K562 (cell line): Measurements from ENCODE around the gene RPL28. TPM values are rescaled to one million over a fixed set of nuclear protein-coding genes. Genes with fewer than 3 reads are reported as not detected.

ENCODE experiments used
- ATAC-seq: fragments of 200-7000 bp; cut with Tn5 transposase; 3 replicates; pipeline ENCODE4 v1.9.1; 2020; ENCODE audit warnings: moderate library complexity
- BruUV-seq: library from RNA; stranded (reverse); fragments of 400-500 nt; replicated peaks from 2 replicates; lab custom pipeline; 2021; lab: Mats Ljungman, UMichigan
- CTCF ChIA-PET: fragments of 300-600 bp; formaldehyde crosslinking; extraction: SDS; loops from one replicate; lab custom pipeline; 2021; ENCODE audit warnings: low intra/inter-chr PET ratio; lab: Yijun Ruan, JAX
- POLR2A ChIA-PET: fragments of 300-600, 350-650 bp; sonication (Branson Sonifier 250); formaldehyde crosslinking; extraction: SDS; loops from one replicate; lab custom pipeline; 2021; ENCODE audit warnings: antibody characterized with exemption, inconsistent platforms; lab: Yijun Ruan, JAX
- DNase-seq, 4 experiments: peaks; one replicate each; pipeline versions ENCODE4 v3.0.0 to v3.0.0-alpha.2; 2011 to 2018; ENCODE audit warnings: low spot score in 3 of 4, mixed read lengths in 3 of 4; ENCODE audit errors: extremely low read depth in 1 of 4
- FAIRE-seq: peaks from 2 replicates; lab custom pipeline; 2011; peaks lifted over from hg19 to GRCh38; lab: Jason Lieb, UNC
- H2AFZ ChIP-seq: 2 replicates; pipeline ENCODE4 v1.6.0; 2011; ENCODE audit warnings: low read depth, low read length, control low read depth, inconsistent platforms
- H3K27ac ChIP-seq: fragments of 200-600 bp; 3 replicates; pipeline ENCODE4 v1.8.0; 2011; ENCODE audit warnings: low read depth, mild to moderate bottlenecking, control low read depth, inconsistent platforms, low read length, moderate library complexity, mixed read lengths; ENCODE audit errors: extremely low read depth
- H3K27me3 ChIP-seq, 2 experiments: fragments of 300-600 bp in 1 of 2; 2 replicates in 1 of 2; 3 replicates in 1 of 2; pipeline versions ENCODE4 v1.6.0 to v1.8.0; 2011; ENCODE audit warnings: inconsistent platforms in 2 of 2, low read length in 2 of 2, mild to moderate bottlenecking in 1 of 2, mixed read lengths in 1 of 2, moderate library complexity in 1 of 2; ENCODE audit not compliant: control insufficient read depth in 2 of 2, insufficient read depth in 2 of 2
- H3K36me3 ChIP-seq: fragments of 300-600 bp; 3 replicates; pipeline ENCODE4 v1.8.0; 2011; ENCODE audit warnings: mild to moderate bottlenecking, low read length, inconsistent platforms; ENCODE audit not compliant: control insufficient read depth, insufficient read depth
- H3K4me1 ChIP-seq, 2 experiments: fragments of 200-600 bp in 1 of 2; replicated peaks in 1 of 2; 2 replicates in 1 of 2; 3 replicates in 1 of 2; pipeline versions ENCODE4 v1.5.1 to v1.8.0; 2011; ENCODE audit warnings: inconsistent platforms in 2 of 2, low read length in 2 of 2, mild to moderate bottlenecking in 1 of 2, mixed read lengths in 1 of 2, moderate library complexity in 1 of 2; ENCODE audit not compliant: control insufficient read depth in 2 of 2, insufficient read depth in 2 of 2
- H3K4me2 ChIP-seq: 2 replicates; pipeline ENCODE4 v1.6.1; 2011; ENCODE audit warnings: low read length, control low read depth, inconsistent platforms, mixed read lengths; ENCODE audit not compliant: insufficient read depth
- H3K4me3 ChIP-seq: fragments of 200-600 bp; sonication (generic), shearing (Covaris generic); 2 replicates; pipeline ENCODE4 v1.5.1; 2016; ENCODE audit warnings: control low read depth, inconsistent platforms
- H3K79me2 ChIP-seq: fragments of 200-600 bp; 3 replicates; pipeline ENCODE4 v1.8.0; 2011; ENCODE audit warnings: low read length, inconsistent platforms; ENCODE audit not compliant: control insufficient read depth, insufficient read depth
- H3K9ac ChIP-seq, 2 experiments: 2 replicates each; pipeline versions ENCODE4 v1.6.0 to v1.6.1; 2011; ENCODE audit warnings: low read depth in 2 of 2, low read length in 2 of 2, control low read depth in 1 of 2, inconsistent platforms in 1 of 2, mild to moderate bottlenecking in 1 of 2, mixed read lengths in 1 of 2; ENCODE audit not compliant: insufficient read depth in 1 of 2
- H3K9me1 ChIP-seq: one replicate; pipeline ENCODE4 v1.6.0; 2011; ENCODE audit warnings: inconsistent platforms, mild to moderate bottlenecking, low read length, moderate library complexity; ENCODE audit not compliant: control insufficient read depth, insufficient read depth
- H3K9me3 ChIP-seq: replicated peaks from 2 replicates; pipeline ENCODE4 v1.5.1; 2011; ENCODE audit warnings: low read depth, low read length, inconsistent platforms; ENCODE audit not compliant: control insufficient read depth, insufficient read depth
- H4K20me1 ChIP-seq: replicated peaks from 2 replicates; pipeline ENCODE4 v1.6.1; 2011; ENCODE audit warnings: low read length, inconsistent platforms, mixed read lengths; ENCODE audit not compliant: control insufficient read depth, insufficient read depth
- BRD9 ChIP-seq: fragments of 450-650 bp; IDR thresholded peaks from 2 replicates; pipeline ENCODE4 v1.6.1; 2018; ENCODE audit warnings: low read depth; ENCODE audit not compliant: partially characterized antibody
- CHD1 ChIP-seq: fragments of 200-600 bp; sonication (generic); IDR thresholded peaks from one replicate; pipeline ENCODE4 v1.6.1; 2012; ENCODE audit warnings: mild to moderate bottlenecking, moderate library complexity, low read length, inconsistent platforms
- DEAF1 ChIP-seq: fragments of 450-650 bp; formaldehyde crosslinking; IDR thresholded peaks from 2 replicates; pipeline ENCODE4 v1.4.0; 2020; ENCODE audit warnings: mild to moderate bottlenecking, moderate library complexity
- ELK1 ChIP-seq: sonication (generic); formaldehyde crosslinking; IDR thresholded peaks from 2 replicates; pipeline ENCODE4 v1.8.1; 2022; ENCODE audit warnings: missing genetic modification reagents
- GATAD2A ChIP-seq: fragments of 450-650 bp; IDR thresholded peaks from 2 replicates; pipeline ENCODE4 v1.6.1; 2017
- HDAC1 ChIP-seq, 2 experiments: fragments of 450-650 bp; IDR thresholded peaks; 2 replicates each; pipeline ENCODE4 v1.6.1; 2016 to 2017; ENCODE audit warnings: inconsistent platforms in 1 of 2, mild to moderate bottlenecking in 1 of 2, moderate library complexity in 1 of 2
- KAT7 ChIP-seq: sonication (generic); formaldehyde crosslinking; IDR thresholded peaks from 2 replicates; pipeline ENCODE4 v1.8.0; 2022; ENCODE audit warnings: missing genetic modification reagents, mild to moderate bottlenecking, borderline replicate concordance
- LARP7 ChIP-seq: fragments of 450-650 bp; IDR thresholded peaks from 2 replicates; pipeline ENCODE4 v1.6.1; 2016
- MAX ChIP-seq: sonication (generic); formaldehyde crosslinking; IDR thresholded peaks from 2 replicates; pipeline ENCODE4 v1.9.0; 2022; ENCODE audit warnings: mild to moderate bottlenecking, missing genetic modification reagents
- NFIC ChIP-seq: fragments of 450-650 bp; IDR thresholded peaks from 2 replicates; pipeline ENCODE4 v1.6.1; 2017; ENCODE audit warnings: mild to moderate bottlenecking, inconsistent platforms
- PKNOX1 ChIP-seq: fragments of 450-650 bp; IDR thresholded peaks from 2 replicates; pipeline ENCODE4 v1.6.1; 2016
- PML ChIP-seq: IDR thresholded peaks from 2 replicates; pipeline ENCODE4 v1.6.1; 2012; ENCODE audit warnings: low read length, inconsistent platforms
- SAP30 ChIP-seq: fragments of 200-600 bp; sonication (generic); IDR thresholded peaks from 2 replicates; pipeline ENCODE4 v1.6.1; 2012; ENCODE audit warnings: borderline replicate concordance, low read depth, mild to moderate bottlenecking, moderate library complexity, low read length, control low read depth, inconsistent platforms; ENCODE audit not compliant: insufficient read depth, poor library complexity, severe bottlenecking
- SLC30A9 ChIP-seq: fragments of 250-450 bp; sonication (Bioruptor Pico); IDR thresholded peaks from 2 replicates; pipeline ENCODE4 v1.8.0; 2022; ENCODE audit warnings: mild to moderate bottlenecking, moderate library complexity
- THAP12 ChIP-seq: fragments of 250-450 bp; sonication (Bioruptor Pico); IDR thresholded peaks from 2 replicates; pipeline ENCODE4 v1.9.0; 2021; ENCODE audit warnings: mild to moderate bottlenecking, inconsistent platforms
- ZNF561 ChIP-seq: fragments of 450-650 bp; formaldehyde crosslinking; conservative IDR thresholded peaks from 2 replicates; pipeline ENCODE4 v1.4.0; 2020; ENCODE audit warnings: mild to moderate bottlenecking, moderate library complexity
- WGBS: fragments of 100-300 bp; shearing (Covaris generic); methylation state at CpG from one replicate; pipeline ENCODE4 v1.1.6; 2016; ENCODE audit warnings: low coverage, mixed read lengths; ENCODE audit not compliant: insufficient coverage; ENCODE audit errors: missing lambda C conversion rate; 5-methylcytosine and 5-hydroxymethylcytosine counted together
- in situ Hi-C: fragments of 300-500 bp; cut with MboI; formaldehyde crosslinking; loops from 4 replicates; pipeline ENCODE4 v1.15.0; 2018; ENCODE audit warnings: inconsistent platforms, mixed read lengths
- intact Hi-C: fragments of 100-400 bp; cut with micrococcal nuclease; formaldehyde crosslinking; loops from 2 replicates; pipeline ENCODE4 v1.14.2; 2022
- polyA plus RNA-seq, 8 experiments: library from polyadenylated mRNA; depleted of rRNA in 4 of 8; stranded (reverse) in 5 of 8; unstranded in 3 of 8; fragments of >200 nt; fragmentation: Nextera tagmentation in 2 of 8; fragmentation: Illumina TruSeq in 1 of 8; extraction: Ambion mirVana in 2 of 8; extraction: Trizol in 1 of 8; gene quantifications; 2 replicates each; pipeline versions ENCODE4 v1.2.1 to v1.2.3, GENCODE V29; 2011 to 2014; ENCODE audit warnings: inconsistent platforms in 1 of 8, missing spikeins in 1 of 8
- total RNA-seq, 7 experiments: library from RNA; depleted of rRNA in 6 of 7; stranded (reverse); fragments of >200 nt in 6 of 7; fragmentation: Illumina TruSeq in 2 of 7; extraction: Trizol in 2 of 7; gene quantifications; 2 replicates each; pipeline versions ENCODE4 v1.2.1 to v1.2.3, GENCODE V29; 2011 to 2021; ENCODE audit warnings: low replicate concordance in 1 of 7

RPL28 gene
- total and polyA plus RNA-seq, 9 of the 15 experiments (the other 6 are each of a cell fraction or from before 2014, with no cell fraction given), result 124 to 3,106 (median 622) TPM

GRCh38 chr19:55340784-55341147 is 45.0 kb upstream of the RPL28 start (continued):
- TF ChIP-seq BRD9 (peak; percentile 59), ELK1 (CRISPR knock-in tag) (no peak), HDAC1 (IDR thresholded peaks at IDR 0.05) (peak in 1 of 2 experiments; percentile 18; a peak in 1 of 4 replicates)

- H2AFZ ChIP-seq, result no peak overlapping the region
- in situ Hi-C loops, result no loop called here
- H3K4me1 ChIP-seq, result peaks cover 7 to 65% of the 10 kb centered on the region in 2 experiments; a peak in 4 of 5 replicates
- TF ChIP-seq SAP30 (no peak), MAX (CRISPR knock-in tag) (no peak), SLC30A9 (no peak), GATAD2A (no peak), CHD1 (no peak), PKNOX1 (peak; percentile 70), NFIC (no peak), DEAF1 (CRISPR knock-in tag) (no peak), ZNF561 (CRISPR knock-in tag) (no peak), KAT7 (CRISPR knock-in tag) (no peak), LARP7 (no peak), THAP12 (no peak), PML (no peak)
Measured at GRCh38 chr19:55341171-55341588, 44.6 kb upstream of the RPL28 start.

More at GRCh38 chr19:55341171-55341588, 44.6 kb upstream of the RPL28 start:
- peaks cover 42% of the 10 kb centered on the region; the same call in 2 of the 3 replicates for H3K36me3 ChIP-seq
- ChIA-PET CTCF (no interaction called here), POLR2A (interaction anchor here (1.2 to 1.4 kb wide), 4 partner anchors 8 to 43 kb away, joined by 4 to 11 read pairs (median 6); partner anchors contain the start of gene TMEM238)
- H3K4me2 ChIP-seq, result peak overlapping the region; percentile 97
- FAIRE-seq, result peak; percentile 84
- H3K79me2 ChIP-seq, result peaks cover 24% of the 10 kb centered on the region
- 0% methylated on average over 9 of the region's 15 CpGs for WGBS
- peak overlapping the region; percentile 97 to 99 for H3K9ac ChIP-seq
- no peaks in the 10 kb centered on the region for H3K9me3 ChIP-seq
- peak; percentile 94 to 95 (median 94) for DNase-seq
- peak overlapping the region; percentile 92 for H3K4me3 ChIP-seq
- no peaks in the 10 kb centered on the region for H3K27me3 ChIP-seq
- 0 out of 2 replicates have a peak, but pooled peaks cover 6% of the 10 kb centered on the region for H4K20me1 ChIP-seq
- peak overlapping the region; percentile 97 for H3K27ac ChIP-seq
- H3K9me1 ChIP-seq, result no peaks in the 10 kb centered on the region
- intact Hi-C loops, result no loop called here
- peak; percentile 64 for ATAC-seq
- BruUV-seq, result no TSS peak
